IMR-90 (cell line): ENCODE data around the gene WIPF1. TPM values are rescaled to one million over a fixed set of nuclear protein-coding genes. Genes with fewer than 3 reads are reported as not detected.

Experiments
- ATAC-seq: fragments of 200-7000 bp; cut with Tn5 transposase; 2 replicates; pipeline ENCODE4 v1.9.1; 2020; ENCODE audit warnings: low read depth, mild to moderate bottlenecking, moderate library complexity
- BruUV-seq: library from RNA; stranded (reverse); fragments of 400-500 nt; replicated peaks from 2 replicates; lab custom pipeline; 2021; lab: Mats Ljungman, UMichigan
- CTCF ChIA-PET: fragments of 300-600 bp; formaldehyde crosslinking; extraction: SDS; loops from one replicate; lab custom pipeline; 2021; ENCODE audit warnings: antibody characterized with exemption; lab: Yijun Ruan, JAX
- POLR2A ChIA-PET: fragments of 300-600 bp; sonication (Branson Sonifier 250); formaldehyde crosslinking; loops from one replicate; lab custom pipeline; 2022; ENCODE audit warnings: antibody characterized with exemption; ENCODE audit not compliant: unreplicated experiment; lab: Charles Lee
- DNase-seq: peaks from one replicate; pipeline ENCODE4 v3.0.0; 2013
- H2AFZ ChIP-seq: replicated peaks from 2 replicates; pipeline ENCODE3; 2013; ENCODE audit warnings: low read length, mild to moderate bottlenecking; ENCODE audit not compliant: poor library complexity
- H2AK5ac ChIP-seq: 2 replicates; pipeline ENCODE4 v1.6.1; 2013; ENCODE audit warnings: low read depth, low read length, inconsistent platforms
- H2AK9ac ChIP-seq: replicated peaks from 2 replicates; pipeline ENCODE3; 2013; ENCODE audit warnings: mild to moderate bottlenecking, low read depth, low read length, moderate library complexity; ENCODE audit not compliant: poor library complexity
- H2BK120ac ChIP-seq: 2 replicates; pipeline ENCODE4 v1.6.1; 2013; ENCODE audit warnings: low read depth, low read length, inconsistent platforms
- H2BK15ac ChIP-seq: 3 replicates; pipeline ENCODE4 v1.6.1; 2013; ENCODE audit warnings: low read depth, low read length, inconsistent platforms
- H2BK20ac ChIP-seq: 2 replicates; pipeline ENCODE4 v1.6.1; 2013; ENCODE audit warnings: low read depth, mild to moderate bottlenecking, inconsistent platforms, low read length, moderate library complexity
- H2BK5ac ChIP-seq: 2 replicates; pipeline ENCODE4 v1.6.1; 2013; ENCODE audit warnings: mild to moderate bottlenecking, low read depth, low read length, inconsistent platforms; ENCODE audit not compliant: poor library complexity, severe bottlenecking
- H3K14ac ChIP-seq: replicated peaks from 2 replicates; pipeline ENCODE4 v1.6.1; 2013; ENCODE audit warnings: low read depth, low read length, inconsistent platforms
- H3K18ac ChIP-seq: 2 replicates; pipeline ENCODE4 v1.6.1; 2013; ENCODE audit warnings: low read depth, low read length, control low read depth
- H3K23ac ChIP-seq: 2 replicates; pipeline ENCODE4 v1.6.1; 2013; ENCODE audit warnings: low read depth, low read length, inconsistent platforms
- H3K27ac ChIP-seq: 2 replicates; pipeline ENCODE4 v1.5.1; 2013; ENCODE audit warnings: mild to moderate bottlenecking, control low read depth, low read length; ENCODE audit not compliant: insufficient read depth
- H3K27me3 ChIP-seq: 2 replicates; pipeline ENCODE4 v1.6.1; 2013; ENCODE audit warnings: low read length; ENCODE audit not compliant: control insufficient read depth, insufficient read depth
- H3K36me3 ChIP-seq: 2 replicates; pipeline ENCODE4 v1.6.1; 2013; ENCODE audit warnings: low read length, mixed read lengths; ENCODE audit not compliant: control insufficient read depth, insufficient read depth
- H3K4ac ChIP-seq: 2 replicates; pipeline ENCODE4 v1.6.1; 2013; ENCODE audit warnings: low read depth, low read length, inconsistent platforms
- H3K4me1 ChIP-seq: 2 replicates; pipeline ENCODE4 v1.6.1; 2013; ENCODE audit warnings: low read length, mixed read lengths; ENCODE audit not compliant: control insufficient read depth, insufficient read depth
- H3K4me2 ChIP-seq: 2 replicates; pipeline ENCODE4 v1.6.1; 2013; ENCODE audit warnings: low read depth, mild to moderate bottlenecking, control low read depth, low read length, moderate library complexity
- H3K4me3 ChIP-seq: 2 replicates; pipeline ENCODE4 v1.5.1; 2013; ENCODE audit warnings: low read depth, mild to moderate bottlenecking, control low read depth, low read length, moderate library complexity; ENCODE audit not compliant: insufficient read depth
- H3K56ac ChIP-seq: 2 replicates; pipeline ENCODE4 v1.6.1; 2013; ENCODE audit warnings: low read length, inconsistent platforms; ENCODE audit not compliant: insufficient read depth; ENCODE audit errors: extremely low read depth
- H3K79me1 ChIP-seq, 2 experiments: 2 replicates each; pipeline ENCODE4 v1.6.1; 2013; ENCODE audit warnings: low read length in 2 of 2, inconsistent platforms in 1 of 2, low read depth in 1 of 2
- H3K9ac ChIP-seq: 2 replicates; pipeline ENCODE4 v1.6.1; 2013; ENCODE audit warnings: low read depth, low read length, control low read depth
- H3K9me1 ChIP-seq: 2 replicates; pipeline ENCODE4 v1.6.1; 2013; ENCODE audit warnings: low read length, inconsistent platforms; ENCODE audit not compliant: insufficient read depth
- H3K9me3 ChIP-seq: 2 replicates; pipeline ENCODE4 v1.6.1; 2013; ENCODE audit warnings: low read length; ENCODE audit not compliant: control insufficient read depth, insufficient read depth
- H4K20me1 ChIP-seq: 2 replicates; pipeline ENCODE4 v1.6.1; 2013; ENCODE audit warnings: low read length, inconsistent platforms; ENCODE audit not compliant: insufficient read depth
- H4K5ac ChIP-seq: 2 replicates; pipeline ENCODE4 v1.6.1; 2013; ENCODE audit warnings: mild to moderate bottlenecking, low read depth, low read length, control low read depth
- H4K8ac ChIP-seq, 2 experiments: 2 replicates each; pipeline ENCODE4 v1.6.1; 2013; ENCODE audit warnings: low read depth in 2 of 2, low read length in 2 of 2, control low read depth in 1 of 2, inconsistent platforms in 1 of 2
- H4K91ac ChIP-seq: 2 replicates; pipeline ENCODE4 v1.6.1; 2013; ENCODE audit warnings: low read depth, low read length, inconsistent platforms; ENCODE audit not compliant: insufficient read depth
- BHLHE40 ChIP-seq: fragments of 150-350 bp; IDR thresholded peaks from 2 replicates; pipeline ENCODE4 v1.6.1; 2016; ENCODE audit warnings: mild to moderate bottlenecking, low read depth, low read length
- CEBPB ChIP-seq: IDR thresholded peaks from 2 replicates; pipeline ENCODE4 v1.6.1; 2012; ENCODE audit warnings: low read depth, low read length, improper control_type of control experiment
- CHD1 ChIP-seq: IDR thresholded peaks from 2 replicates; pipeline ENCODE4 v1.6.1; 2012; ENCODE audit warnings: low read depth, low read length, improper control_type of control experiment
- MXI1 ChIP-seq: IDR thresholded peaks from 2 replicates; pipeline ENCODE4 v1.6.1; 2012; ENCODE audit warnings: low read depth, mild to moderate bottlenecking, low read length, moderate library complexity, borderline replicate concordance
- NFE2L2 ChIP-seq: fragments of 150-350 bp; IDR thresholded peaks from 2 replicates; pipeline ENCODE4 v1.6.1; 2016; ENCODE audit warnings: low read depth, mild to moderate bottlenecking, low read length
- POLR2A ChIP-seq: IDR thresholded peaks from 2 replicates; pipeline ENCODE4 v1.6.1; 2012; ENCODE audit warnings: mild to moderate bottlenecking, low read depth, low read length
- RAD21 ChIP-seq: IDR thresholded peaks from 2 replicates; pipeline ENCODE4 v1.6.1; 2012; ENCODE audit warnings: low read length, improper control_type of control experiment
- RCOR1 ChIP-seq: IDR thresholded peaks from 2 replicates; pipeline ENCODE4 v1.6.1; 2012; ENCODE audit warnings: mild to moderate bottlenecking, low read length, improper control_type of control experiment; ENCODE audit not compliant: insufficient replicate concordance
- RFX5 ChIP-seq: IDR thresholded peaks from 2 replicates; pipeline ENCODE4 v1.8.0; 2012; ENCODE audit warnings: low read depth, mild to moderate bottlenecking, low read length, moderate library complexity
- WGBS, 2 experiments: methylation state at CpG; one replicate each; pipeline versions ENCODE4 v1.1.5 to v1.1.7; 2013; ENCODE audit warnings: missing lambda C conversion rate in 2 of 2; ENCODE audit not compliant: insufficient read length in 1 of 2; ENCODE audit errors: extremely low coverage in 2 of 2; 5-methylcytosine and 5-hydroxymethylcytosine counted together
- dilution Hi-C: fragments of 300-500 bp; cut with HindIII; formaldehyde crosslinking; loops from one replicate; pipeline ENCODE4 v1.14.3; 2018; ENCODE audit warnings: low sequenced_read_pairs; ENCODE audit not compliant: unreplicated experiment
- in situ Hi-C: fragments of 300-500 bp; cut with MboI; formaldehyde crosslinking; loops from 3 replicates; pipeline ENCODE4 v1.14.3; 2019; ENCODE audit warnings: low sequenced_read_pairs, inconsistent platforms, mixed read lengths
- intact Hi-C: fragments of 100-400 bp; cut with micrococcal nuclease; formaldehyde crosslinking; loops from 2 replicates; pipeline ENCODE4 v1.10.0; 2022
- polyA plus RNA-seq, 3 experiments: library from polyadenylated mRNA; depleted of rRNA; stranded (reverse); fragments of >200 nt; gene quantifications; 2 replicates each; pipeline ENCODE4 v1.2.3, GENCODE V29; 2012; ENCODE audit warnings: low replicate concordance in 1 of 3
- total RNA-seq: library from RNA; depleted of rRNA; stranded (reverse); fragments of >200 nt; gene quantifications from 2 replicates; pipeline ENCODE4 v1.2.3, GENCODE V29; 2012
- TF ChIP-seq, protein P1 (sequence below): conservative IDR thresholded peaks from 2 replicates; pipeline ENCODE4 v1.5.1; 2012; ENCODE audit warnings: mild to moderate bottlenecking, low read depth, low read length, improper control_type of control experiment
- TF ChIP-seq, protein P2 (sequence below): fragments of 150-350 bp; IDR thresholded peaks from 2 replicates; pipeline ENCODE4 v1.6.1; 2017; ENCODE audit warnings: mild to moderate bottlenecking, antibody characterized with exemption, low read length, low read depth
- TF ChIP-seq, protein P3 (sequence below): fragments of 150-350 bp; IDR thresholded peaks from 2 replicates; pipeline ENCODE4 v1.6.1; 2016; ENCODE audit warnings: low read depth, mild to moderate bottlenecking, low read length, moderate library complexity, borderline replicate concordance

The WIPF1 gene
- total and polyA plus RNA-seq, 2 of the 4 experiments (the other 2 are of a cell fraction): 2.7 to 13.5 TPM

DNA sequence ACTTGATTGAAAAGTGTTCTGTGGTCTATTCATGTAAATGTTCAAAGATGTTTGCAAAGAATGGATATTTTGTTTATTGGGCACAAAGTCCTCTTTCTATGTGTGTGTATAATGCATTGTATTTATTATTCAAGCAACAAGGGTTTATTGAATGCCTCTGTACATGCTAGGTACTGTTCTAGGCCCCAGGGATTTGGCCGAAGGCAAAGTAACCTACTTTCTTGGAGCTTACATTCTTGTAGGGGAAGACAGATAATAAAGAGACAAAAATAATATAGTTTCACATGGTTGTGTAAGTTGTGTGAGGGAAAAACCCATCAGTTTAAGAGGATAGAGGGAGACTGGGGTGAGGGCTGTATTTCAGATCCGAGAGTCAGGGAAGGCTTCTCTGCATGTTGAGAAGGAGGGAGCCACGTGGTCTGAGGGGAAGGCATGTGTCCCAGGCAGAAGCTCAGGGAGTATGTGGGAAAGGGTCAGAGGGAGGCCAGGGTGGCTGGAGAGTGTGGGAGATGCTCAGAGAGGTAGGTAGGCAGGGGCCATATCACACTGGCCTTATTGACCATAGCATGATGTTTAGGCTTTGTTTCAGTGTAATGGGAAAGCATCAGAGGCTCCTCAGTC, 70.4 kb downstream of the WIPF1 start:
- ChIA-PET POLR2A (no interaction called here), CTCF (interaction anchor here (0.9 kb wide), 1 partner anchor 64 kb away, joined by 5 read pairs; no protein-coding TSS in a partner anchor)
- H3K23ac ChIP-seq: no peak overlapping the region
- H2BK5ac ChIP-seq: no peak overlapping the region
- H4K20me1 ChIP-seq: no peaks in the 10 kb centered on the region
- no peak overlapping the region for H3K56ac ChIP-seq
- intact Hi-C loops: loop anchor here (10.0 kb wide), 1 partner anchor 1122 kb away; no protein-coding TSS in a partner anchor
- dilution Hi-C loops: no loop called here
- H2AFZ ChIP-seq: no peak overlapping the region
- 66% methylated on average over 2 of the region's 3 CpGs; no CpG with 5 or more reads in 1 of the 2 experiments for WGBS, 2 experiments
- H3K36me3 ChIP-seq: no peaks in the 10 kb centered on the region
- TF ChIP-seq RCOR1: no peak
- no peak for TF ChIP-seq CHD1
- TF ChIP-seq, protein P1, sequence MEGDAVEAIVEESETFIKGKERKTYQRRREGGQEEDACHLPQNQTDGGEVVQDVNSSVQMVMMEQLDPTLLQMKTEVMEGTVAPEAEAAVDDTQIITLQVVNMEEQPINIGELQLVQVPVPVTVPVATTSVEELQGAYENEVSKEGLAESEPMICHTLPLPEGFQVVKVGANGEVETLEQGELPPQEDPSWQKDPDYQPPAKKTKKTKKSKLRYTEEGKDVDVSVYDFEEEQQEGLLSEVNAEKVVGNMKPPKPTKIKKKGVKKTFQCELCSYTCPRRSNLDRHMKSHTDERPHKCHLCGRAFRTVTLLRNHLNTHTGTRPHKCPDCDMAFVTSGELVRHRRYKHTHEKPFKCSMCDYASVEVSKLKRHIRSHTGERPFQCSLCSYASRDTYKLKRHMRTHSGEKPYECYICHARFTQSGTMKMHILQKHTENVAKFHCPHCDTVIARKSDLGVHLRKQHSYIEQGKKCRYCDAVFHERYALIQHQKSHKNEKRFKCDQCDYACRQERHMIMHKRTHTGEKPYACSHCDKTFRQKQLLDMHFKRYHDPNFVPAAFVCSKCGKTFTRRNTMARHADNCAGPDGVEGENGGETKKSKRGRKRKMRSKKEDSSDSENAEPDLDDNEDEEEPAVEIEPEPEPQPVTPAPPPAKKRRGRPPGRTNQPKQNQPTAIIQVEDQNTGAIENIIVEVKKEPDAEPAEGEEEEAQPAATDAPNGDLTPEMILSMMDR: no peak
- TF ChIP-seq RFX5: no peak
- no peak for TF ChIP-seq CEBPB
- TF ChIP-seq NFE2L2: no peak
- TF ChIP-seq, protein P2, sequence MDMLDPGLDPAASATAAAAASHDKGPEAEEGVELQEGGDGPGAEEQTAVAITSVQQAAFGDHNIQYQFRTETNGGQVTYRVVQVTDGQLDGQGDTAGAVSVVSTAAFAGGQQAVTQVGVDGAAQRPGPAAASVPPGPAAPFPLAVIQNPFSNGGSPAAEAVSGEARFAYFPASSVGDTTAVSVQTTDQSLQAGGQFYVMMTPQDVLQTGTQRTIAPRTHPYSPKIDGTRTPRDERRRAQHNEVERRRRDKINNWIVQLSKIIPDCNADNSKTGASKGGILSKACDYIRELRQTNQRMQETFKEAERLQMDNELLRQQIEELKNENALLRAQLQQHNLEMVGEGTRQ: no peak
- TF ChIP-seq POLR2A: no peak
- TF ChIP-seq BHLHE40: no peak
- TF ChIP-seq, protein P3, sequence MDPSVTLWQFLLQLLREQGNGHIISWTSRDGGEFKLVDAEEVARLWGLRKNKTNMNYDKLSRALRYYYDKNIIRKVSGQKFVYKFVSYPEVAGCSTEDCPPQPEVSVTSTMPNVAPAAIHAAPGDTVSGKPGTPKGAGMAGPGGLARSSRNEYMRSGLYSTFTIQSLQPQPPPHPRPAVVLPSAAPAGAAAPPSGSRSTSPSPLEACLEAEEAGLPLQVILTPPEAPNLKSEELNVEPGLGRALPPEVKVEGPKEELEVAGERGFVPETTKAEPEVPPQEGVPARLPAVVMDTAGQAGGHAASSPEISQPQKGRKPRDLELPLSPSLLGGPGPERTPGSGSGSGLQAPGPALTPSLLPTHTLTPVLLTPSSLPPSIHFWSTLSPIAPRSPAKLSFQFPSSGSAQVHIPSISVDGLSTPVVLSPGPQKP: no peak
- TF ChIP-seq MXI1: no peak
- TF ChIP-seq RAD21: no peak
- H2BK20ac ChIP-seq: no peak overlapping the region
- no peak overlapping the region for H2AK5ac ChIP-seq
- H2AK9ac ChIP-seq: no peak overlapping the region
- ATAC-seq (no peak), DNase-seq (no peak)
- no peak overlapping the region for H2BK120ac ChIP-seq
- H3K4ac ChIP-seq: no peak overlapping the region
- no peak overlapping the region for H3K4me2 ChIP-seq
- H3K18ac ChIP-seq: no peak overlapping the region
- H3K9me1 ChIP-seq: no peaks in the 10 kb centered on the region
- no peak overlapping the region for H4K8ac ChIP-seq
- in situ Hi-C loops: no loop called here
- no peaks in the 10 kb centered on the region for H3K4me1 ChIP-seq
- H2BK15ac ChIP-seq: no peak overlapping the region
- no peak overlapping the region for H3K9ac ChIP-seq
- H4K91ac ChIP-seq: no peak overlapping the region
- BruUV-seq: no TSS peak
- peaks cover 6% of the 10 kb centered on the region for H3K27me3 ChIP-seq
- H3K27ac ChIP-seq: no peak overlapping the region
- no peak overlapping the region for H3K4me3 ChIP-seq
- H3K9me3 ChIP-seq: 0 out of 2 replicates have a peak, but pooled peaks cover 2% of the 10 kb centered on the region
- no peak overlapping the region for H4K5ac ChIP-seq
- H3K79me1 ChIP-seq: no peaks in the 10 kb centered on the region
- H3K14ac ChIP-seq: no peak overlapping the region
